Measurements from ENCODE around the gene ZNHIT1.
"Not testable (repeated sequence)": the region's sequence is repeated elsewhere in the genome, so short reads cannot be mapped to it uniquely, and the experiment has no call there.

The ZNHIT1 gene

GRCh38 chr7:101179117-101179516 lies 38.8 kb upstream of the ZNHIT1 start:
- no peaks in the 10 kb centered on the region for H3K36me3 Mint-ChIP-seq
- H3K4me1 Mint-ChIP-seq = peaks cover 26% of the 10 kb centered on the region
- DNase-seq (ENCODE audit: low spot score in 2 of 2) (no peak), ATAC-seq (no peak)
- H3K27ac Mint-ChIP-seq = no peak overlapping the region
- H3K4me3 Mint-ChIP-seq = peak overlapping the region; percentile 43
- H3K9me3 Mint-ChIP-seq = no peaks in the 10 kb centered on the region

GRCh38 chr7:101179713-101180112 lies 38.3 kb upstream of the ZNHIT1 start:
- Mint-ChIP-seq H3K9me3 (no peaks in the 10 kb centered on the region), H3K4me3 (peak overlapping the region; percentile 43), H3K27ac (no peak overlapping the region), H3K36me3 (no peaks in the 10 kb centered on the region), H3K4me1 (peaks cover 20% of the 10 kb centered on the region)
- DNase-seq (ENCODE audit: low spot score in 2 of 2) = no peak
- ATAC-seq = no peak

GRCh38 chr7:101180130-101180755 lies 37.7 kb upstream of the ZNHIT1 start, which contains the start of gene NAT16:
Gene NAT16 (minus strand): TSS chr7:101180293. CDS start chr7:101174807, 5,486 bp downstream.
- Mint-ChIP-seq H3K9me3 (no peaks in the 10 kb centered on the region), H3K27ac (no peak within 1 kb of the TSS), H3K4me1 (peaks cover 15% of the 10 kb centered on the region), H3K4me3 (peak within 1 kb of the TSS; percentile 43), H3K36me3 (no peaks in the 10 kb centered on the region)
- no peak for DNase-seq (ENCODE audit: low spot score in 2 of 2)
- ATAC-seq = no peak

GRCh38 chr7:101185258-101185839 lies 32.6 kb upstream of the ZNHIT1 start:
- H3K27ac Mint-ChIP-seq = no peak overlapping the region
- H3K9me3 Mint-ChIP-seq = no peaks in the 10 kb centered on the region
- no peaks in the 10 kb centered on the region for H3K36me3 Mint-ChIP-seq
- H3K4me3 Mint-ChIP-seq = no peak overlapping the region
- peaks cover 5% of the 10 kb centered on the region for H3K4me1 Mint-ChIP-seq
- no peak for DNase-seq (ENCODE audit: low spot score in 2 of 2)
- no peak for ATAC-seq

GRCh38 chr7:101186194-101186593 lies 31.8 kb upstream of the ZNHIT1 start:
- ATAC-seq = no peak

GRCh38 chr7:101186844-101187428 lies 31.0 kb upstream of the ZNHIT1 start:
- Mint-ChIP-seq H3K4me1 (no peaks in the 10 kb centered on the region), H3K36me3 (no peaks in the 10 kb centered on the region), H3K9me3 (no peaks in the 10 kb centered on the region), H3K4me3 (no peak overlapping the region), H3K27ac (no peak overlapping the region)
- ATAC-seq (no peak), DNase-seq (ENCODE audit: low spot score in 2 of 2) (no peak)

More at GRCh38 chr7:101186194-101186593, 31.8 kb upstream of the ZNHIT1 start:
- no peaks in the 10 kb centered on the region for H3K4me1 Mint-ChIP-seq
- H3K9me3 Mint-ChIP-seq = no peaks in the 10 kb centered on the region
- H3K4me3 Mint-ChIP-seq = no peak overlapping the region
- no peaks in the 10 kb centered on the region for H3K36me3 Mint-ChIP-seq
- no peak overlapping the region for H3K27ac Mint-ChIP-seq
- DNase-seq (ENCODE audit: low spot score in 2 of 2) = no peak

- H3K27ac Mint-ChIP-seq = no peak overlapping the region
- H3K4me3 Mint-ChIP-seq = no peak overlapping the region
- DNase-seq (ENCODE audit: low spot score in 2 of 2) (no peak), ATAC-seq (no peak)
- no peaks in the 10 kb centered on the region for H3K9me3 Mint-ChIP-seq
- H3K36me3 Mint-ChIP-seq = no peaks in the 10 kb centered on the region
- H3K4me1 Mint-ChIP-seq = peaks cover 6% of the 10 kb centered on the region
These were observed 28.9 kb upstream of the ZNHIT1 start for GRCh38 chr7:101189109-101189508.

- H3K9me3 Mint-ChIP-seq = no peaks in the 10 kb centered on the region
- H3K4me1 Mint-ChIP-seq = peaks cover 9% of the 10 kb centered on the region
- no peaks in the 10 kb centered on the region for H3K36me3 Mint-ChIP-seq
- no peak for DNase-seq (ENCODE audit: low spot score in 2 of 2)
- no peak for ATAC-seq
- no peak overlapping the region for H3K4me3 Mint-ChIP-seq
- H3K27ac Mint-ChIP-seq = no peak overlapping the region
These were observed 22.1 kb upstream of the ZNHIT1 start for GRCh38 chr7:101195884-101196283.

- DNase-seq (ENCODE audit: low spot score in 2 of 2) = no peak
- Mint-ChIP-seq H3K36me3 (no peaks in the 10 kb centered on the region), H3K4me1 (peaks cover 10% of the 10 kb centered on the region), H3K27ac (no peak overlapping the region), H3K4me3 (no peak overlapping the region), H3K9me3 (no peaks in the 10 kb centered on the region)
- no peak for ATAC-seq
These were observed 20.0 kb upstream of the ZNHIT1 start for GRCh38 chr7:101197991-101198390.

- no peak for DNase-seq (ENCODE audit: low spot score in 2 of 2)
- H3K27ac Mint-ChIP-seq = no peak overlapping the region
- H3K9me3 Mint-ChIP-seq = no peaks in the 10 kb centered on the region
- no peak for ATAC-seq
- H3K36me3 Mint-ChIP-seq = no peaks in the 10 kb centered on the region
- peaks cover 11% of the 10 kb centered on the region for H3K4me1 Mint-ChIP-seq
- no peak overlapping the region for H3K4me3 Mint-ChIP-seq
These were observed 19.5 kb upstream of the ZNHIT1 start for GRCh38 chr7:101198476-101198875.

- not testable (repeated sequence) for H3K36me3 Mint-ChIP-seq; H3K27ac Mint-ChIP-seq; ATAC-seq; H3K4me3 Mint-ChIP-seq; DNase-seq (ENCODE audit: low spot score in 2 of 2); H3K9me3 Mint-ChIP-seq
- H3K4me1 Mint-ChIP-seq = peaks cover 17% of the 10 kb centered on the region
These were observed 18.4 kb upstream of the ZNHIT1 start for GRCh38 chr7:101199522-101199921.

- H3K4me1 Mint-ChIP-seq = peaks cover 17% of the 10 kb centered on the region
- H3K36me3 Mint-ChIP-seq = no peaks in the 10 kb centered on the region
- no peak for DNase-seq (ENCODE audit: low spot score in 2 of 2)
- H3K4me3 Mint-ChIP-seq = peak overlapping the region; percentile 37
- ATAC-seq = no peak
- no peaks in the 10 kb centered on the region for H3K9me3 Mint-ChIP-seq
- H3K27ac Mint-ChIP-seq = peak overlapping the region; percentile 10
These were observed 17.5 kb upstream of the ZNHIT1 start for GRCh38 chr7:101200504-101200861.

- Mint-ChIP-seq H3K4me3 (peak within 1 kb of the TSS; percentile 37), H3K36me3 (no peaks in the 10 kb centered on the region), H3K27ac (peak within 1 kb of the TSS; percentile 10), H3K9me3 (no peaks in the 10 kb centered on the region), H3K4me1 (peaks cover 17% of the 10 kb centered on the region)
- ATAC-seq (no peak), DNase-seq (ENCODE audit: low spot score in 2 of 2) (no peak)
These were observed 16.9 kb upstream of the ZNHIT1 start, which contains the start of gene MOGAT3 for GRCh38 chr7:101200862-101201599. Gene MOGAT3 (minus strand): TSS chr7:101201036. CDS start chr7:101200854, 182 bp downstream.

GRCh38 chr7:101201695-101202602 lies 16.0 kb upstream of the ZNHIT1 start:
- Mint-ChIP-seq H3K4me3 (peak overlapping the region; percentile 37), H3K4me1 (peaks cover 17% of the 10 kb centered on the region), H3K27ac (no peak overlapping the region), H3K9me3 (no peaks in the 10 kb centered on the region), H3K36me3 (no peaks in the 10 kb centered on the region)
- DNase-seq (ENCODE audit: low spot score in 2 of 2) = no peak
- peak; percentile 31 for ATAC-seq

- Mint-ChIP-seq H3K4me3 (no peak overlapping the region), H3K36me3 (peaks cover 2% of the 10 kb centered on the region), H3K4me1 (peaks cover 17% of the 10 kb centered on the region), H3K27ac (no peak overlapping the region), H3K9me3 (no peaks in the 10 kb centered on the region)
- no peak for DNase-seq (ENCODE audit: low spot score in 2 of 2)
- no peak for ATAC-seq
These were observed 15.4 kb upstream of the ZNHIT1 start for GRCh38 chr7:101202603-101202918.

Data from stimulated activated effector memory CD8-positive, alpha-beta T cell treated with anti-CD3 and anti-CD28 coated beads, Interleukin-12 subunit alpha, Interleukin-12 subunit beta, amount 100 ng/mL, for 72 hours (primary cell).